ENCODE data around the gene RHOB. TPM values are rescaled to one million over a fixed set of nuclear protein-coding genes. Genes with fewer than 3 reads are reported as not detected.
A peak's percentile ranks its signal among the peaks of the same experiment; 100 is the strongest.

The RHOB gene
- total RNA-seq, 1 donor: 142 TPM

DNA sequence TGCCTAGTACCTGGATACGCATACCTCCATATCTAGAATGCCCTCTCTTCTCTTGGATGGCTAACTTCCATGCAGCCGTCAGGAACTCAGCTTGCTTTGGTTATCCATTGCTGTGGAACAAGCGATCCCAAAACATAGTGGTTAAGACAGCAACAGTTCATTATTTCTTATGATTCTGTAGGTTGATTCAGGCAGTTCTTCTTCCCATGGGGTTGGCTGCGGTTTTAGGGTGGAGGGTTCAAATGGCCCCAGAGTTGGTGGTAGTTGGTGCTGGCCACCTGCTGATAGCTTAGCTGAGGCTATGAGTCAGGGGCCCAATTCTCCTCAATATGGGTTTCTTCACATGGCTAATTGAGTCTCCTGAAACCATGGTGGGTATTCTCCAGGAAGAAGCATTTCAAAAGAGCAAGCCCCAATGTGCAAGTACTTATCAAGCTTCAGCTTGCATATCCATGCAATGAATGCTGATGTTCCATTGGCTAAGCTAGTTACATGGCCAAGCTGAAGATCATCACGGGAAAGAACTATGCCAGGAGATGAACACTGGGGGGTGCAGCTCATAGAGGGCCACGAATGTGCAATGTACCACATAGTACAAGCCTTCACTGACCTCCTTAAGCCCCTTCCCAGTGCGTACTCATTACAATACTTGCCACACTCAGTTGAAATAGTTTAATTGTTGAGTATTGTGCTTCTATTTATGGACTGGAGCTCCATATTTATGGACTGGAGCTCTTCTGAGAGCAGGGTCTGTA lies 10.0 kb upstream of the RHOB start:
- no peak for DNase-seq (ENCODE audit: low read depth)
- TF ChIP-seq, protein P1, sequence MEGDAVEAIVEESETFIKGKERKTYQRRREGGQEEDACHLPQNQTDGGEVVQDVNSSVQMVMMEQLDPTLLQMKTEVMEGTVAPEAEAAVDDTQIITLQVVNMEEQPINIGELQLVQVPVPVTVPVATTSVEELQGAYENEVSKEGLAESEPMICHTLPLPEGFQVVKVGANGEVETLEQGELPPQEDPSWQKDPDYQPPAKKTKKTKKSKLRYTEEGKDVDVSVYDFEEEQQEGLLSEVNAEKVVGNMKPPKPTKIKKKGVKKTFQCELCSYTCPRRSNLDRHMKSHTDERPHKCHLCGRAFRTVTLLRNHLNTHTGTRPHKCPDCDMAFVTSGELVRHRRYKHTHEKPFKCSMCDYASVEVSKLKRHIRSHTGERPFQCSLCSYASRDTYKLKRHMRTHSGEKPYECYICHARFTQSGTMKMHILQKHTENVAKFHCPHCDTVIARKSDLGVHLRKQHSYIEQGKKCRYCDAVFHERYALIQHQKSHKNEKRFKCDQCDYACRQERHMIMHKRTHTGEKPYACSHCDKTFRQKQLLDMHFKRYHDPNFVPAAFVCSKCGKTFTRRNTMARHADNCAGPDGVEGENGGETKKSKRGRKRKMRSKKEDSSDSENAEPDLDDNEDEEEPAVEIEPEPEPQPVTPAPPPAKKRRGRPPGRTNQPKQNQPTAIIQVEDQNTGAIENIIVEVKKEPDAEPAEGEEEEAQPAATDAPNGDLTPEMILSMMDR (IDR thresholded peaks at IDR 0.05; ENCODE audit: insufficient read depth, low read depth, low read length): no peak
- no peak overlapping the region for H3K4me3 ChIP-seq (ENCODE audit: low read depth, low read length)

DNA sequence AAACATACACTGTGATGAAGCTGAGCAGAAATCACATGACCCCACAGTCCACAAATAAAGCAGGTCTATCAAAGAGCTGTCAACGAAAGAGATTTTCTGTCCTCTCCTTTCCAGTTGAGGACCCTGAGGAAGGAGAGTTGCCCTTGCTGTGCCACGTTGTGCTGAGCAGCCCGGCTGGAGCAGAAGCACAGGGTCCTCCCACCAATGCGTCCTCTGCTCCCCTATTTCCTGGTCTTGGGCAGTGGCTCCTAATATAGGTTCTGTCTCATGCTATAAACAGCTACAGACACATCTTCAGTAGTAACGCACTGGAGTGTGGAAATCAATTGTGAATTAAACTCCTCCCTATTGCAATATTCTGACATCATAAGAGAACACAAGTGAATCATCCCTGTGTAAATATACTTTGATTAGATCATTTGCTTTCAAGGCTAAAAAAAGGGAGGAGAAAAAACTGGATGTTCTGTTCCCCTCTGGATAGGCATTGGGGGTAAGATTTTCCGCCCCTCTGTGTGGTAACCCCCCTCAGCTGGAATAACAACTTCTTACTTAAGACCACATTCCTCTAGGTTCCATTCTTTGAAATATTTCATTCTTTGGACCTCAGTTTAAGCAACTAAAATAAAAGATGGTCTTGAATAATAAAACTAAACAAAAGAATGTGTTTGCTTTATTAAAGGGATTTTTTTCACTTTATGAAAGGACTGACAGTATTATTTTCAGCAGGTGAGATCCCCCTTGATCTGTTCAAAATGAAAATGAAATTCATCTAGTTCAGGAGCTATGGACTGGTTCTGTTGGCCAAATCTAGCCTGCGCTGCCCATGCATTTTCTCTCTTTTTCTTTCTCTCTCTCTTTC lies 8.3 kb upstream of the RHOB start:
- no peak overlapping the region for H3K4me3 ChIP-seq (ENCODE audit: low read depth, low read length)
- TF ChIP-seq, protein P1 (IDR thresholded peaks at IDR 0.05; ENCODE audit: insufficient read depth, low read depth, low read length): no peak
- DNase-seq (ENCODE audit: low read depth): peak; percentile 87

DNA sequence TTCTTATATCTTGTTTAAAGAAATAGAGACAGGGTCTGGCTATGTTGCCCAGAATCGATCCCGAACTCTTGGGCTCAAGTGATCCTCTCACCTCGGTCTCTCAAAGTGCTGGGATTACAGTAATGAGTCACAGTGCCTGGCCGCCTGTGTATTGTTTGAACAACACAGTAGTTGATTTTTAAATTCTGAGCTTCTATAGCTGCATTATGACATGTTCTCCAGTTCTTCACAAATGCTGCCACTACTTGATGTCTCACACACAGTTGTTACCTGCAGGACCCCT lies 7.7 kb upstream of the RHOB start:
- no peak overlapping the region for H3K4me3 ChIP-seq (ENCODE audit: low read depth, low read length)
- TF ChIP-seq, protein P1 (IDR thresholded peaks at IDR 0.05; ENCODE audit: insufficient read depth, low read depth, low read length): no peak
- peak; percentile 38 for DNase-seq (ENCODE audit: low read depth)

DNA sequence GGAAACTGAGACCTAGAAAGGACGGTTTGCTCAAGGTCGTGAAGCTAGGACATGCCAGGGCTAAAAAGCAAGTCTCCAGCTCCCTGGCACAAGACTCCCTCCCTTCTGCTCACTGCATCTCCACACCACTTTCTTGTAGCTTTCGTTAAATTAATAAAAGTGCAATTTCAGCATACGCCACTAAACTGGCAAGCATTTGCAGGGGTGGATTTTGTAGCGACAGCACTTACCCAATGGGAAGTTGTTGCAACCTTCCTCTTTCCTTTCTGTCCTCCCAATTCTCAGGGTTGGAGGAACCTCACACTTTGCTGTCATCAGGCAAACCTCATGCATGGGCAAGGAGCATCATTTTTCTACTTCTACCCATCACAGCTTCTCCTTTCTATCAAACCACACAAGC lies 7.4 kb upstream of the RHOB start:
- no peak overlapping the region for H3K4me3 ChIP-seq (ENCODE audit: low read depth, low read length)
- DNase-seq (ENCODE audit: low read depth): no peak
- TF ChIP-seq, protein P1 (IDR thresholded peaks at IDR 0.05; ENCODE audit: insufficient read depth, low read depth, low read length): no peak

DNA sequence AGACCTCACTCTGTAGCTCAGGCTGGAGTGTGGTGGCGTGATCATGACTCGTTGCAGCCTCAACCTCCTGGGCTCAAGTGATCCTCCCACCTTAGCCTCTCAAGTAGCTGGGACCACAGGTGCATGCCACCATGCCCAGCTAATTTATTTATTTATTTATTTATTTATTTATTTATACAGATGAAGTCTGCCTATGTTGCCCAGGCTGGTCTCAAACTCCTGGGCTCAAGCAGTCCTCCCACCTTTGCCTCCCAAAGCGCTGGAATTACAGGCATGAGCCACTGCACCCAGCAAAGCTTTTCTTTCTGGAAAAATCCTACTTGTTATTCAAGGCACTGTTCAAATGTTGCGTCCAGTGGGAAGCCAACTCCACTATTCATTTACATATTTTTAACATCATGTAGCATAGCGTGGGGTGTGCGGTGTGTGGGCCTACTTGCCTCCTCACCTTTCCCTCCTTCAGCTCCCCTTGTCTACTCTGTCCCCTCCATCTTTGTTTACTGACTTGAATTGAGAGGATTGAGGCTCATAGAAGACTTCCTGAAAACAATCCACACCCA lies 6.8 kb upstream of the RHOB start:
- H3K4me3 ChIP-seq (ENCODE audit: low read depth, low read length): no peak overlapping the region
- no peak for DNase-seq (ENCODE audit: low read depth)
- TF ChIP-seq, protein P1 (IDR thresholded peaks at IDR 0.05; ENCODE audit: insufficient read depth, low read depth, low read length): no peak

DNA sequence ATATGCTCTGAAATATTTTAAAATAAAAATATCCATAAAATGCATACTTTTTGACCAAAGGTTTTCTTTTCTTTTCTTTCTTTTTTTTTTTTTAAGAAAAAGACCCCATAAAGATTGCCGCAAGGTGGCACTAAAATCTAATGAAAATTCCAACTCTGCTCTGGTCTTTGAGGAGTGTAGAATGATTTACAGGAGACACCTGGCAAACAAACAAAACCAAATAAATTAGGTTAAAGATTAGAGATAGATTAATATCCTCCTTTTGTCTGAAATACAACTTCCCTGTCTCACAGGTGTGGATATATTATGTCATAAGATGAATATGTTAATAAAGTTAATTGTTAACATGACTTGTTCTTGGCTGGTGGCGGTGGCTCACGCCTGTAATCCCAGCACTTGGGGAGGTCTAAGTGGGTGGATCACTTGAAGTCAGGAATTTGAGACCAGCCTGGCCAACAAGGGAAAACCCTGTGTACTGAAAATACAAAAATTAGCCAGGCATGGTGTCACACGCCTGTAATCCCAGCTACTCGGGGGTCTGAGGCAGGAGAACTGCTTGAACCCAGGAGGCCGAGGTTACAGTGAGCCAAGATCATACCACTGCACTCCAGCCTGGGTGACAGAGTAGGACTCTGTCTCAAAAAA lies 3.5 kb upstream of the RHOB start:
- TF ChIP-seq, protein P1 (IDR thresholded peaks at IDR 0.05; ENCODE audit: insufficient read depth, low read depth, low read length): peak; percentile 51
- DNase-seq (ENCODE audit: low read depth): peak; percentile 74
- H3K4me3 ChIP-seq (ENCODE audit: low read depth, low read length): no peak overlapping the region

All from fibroblast of villous mesenchyme (primary cell).